K562 (cell line): ENCODE data around the gene ANKRD12. TPM values are rescaled to one million over a fixed set of nuclear protein-coding genes. Genes with fewer than 3 reads are reported as not detected.

Experiments used
- ARNT ChIP-seq, 2 experiments: fragments of 450-650 bp; IDR thresholded peaks; 2 replicates each; pipeline ENCODE4 v1.6.1; 2016; ENCODE audit warnings: mild to moderate bottlenecking in 1 of 2
- DPF2 ChIP-seq: fragments of 450-650 bp; IDR thresholded peaks from 2 replicates; pipeline ENCODE4 v1.6.1; 2016
- HBP1 ChIP-seq: fragments of 450-650 bp; formaldehyde crosslinking; IDR thresholded peaks from 2 replicates; pipeline ENCODE4 v1.4.0; 2022; ENCODE audit warnings: missing genetic modification characterization
- HMGN3 ChIP-seq: IDR thresholded peaks from 2 replicates; pipeline ENCODE4 v1.6.1; 2011; ENCODE audit warnings: borderline replicate concordance, low read depth, mild to moderate bottlenecking, mixed read lengths, low read length; ENCODE audit not compliant: insufficient read length; ENCODE audit errors: extremely low read depth
- HOMEZ ChIP-seq: fragments of 250-450 bp; sonication (Bioruptor Pico); IDR thresholded peaks from 2 replicates; pipeline ENCODE4 v1.4.0; 2020; ENCODE audit warnings: mild to moderate bottlenecking, moderate library complexity
- MCM5 ChIP-seq: fragments of 450-650 bp; IDR thresholded peaks from 2 replicates; pipeline ENCODE4 v1.6.1; 2016; ENCODE audit warnings: low read depth
- MECOM ChIP-seq: fragments of 250-450 bp; sonication (Bioruptor Pico); IDR thresholded peaks from 2 replicates; pipeline ENCODE4 v1.8.0; 2022; ENCODE audit warnings: inconsistent platforms
- POLR3A ChIP-seq: IDR thresholded peaks from 2 replicates; pipeline ENCODE4 v1.6.1; 2011; ENCODE audit warnings: borderline replicate concordance, mild to moderate bottlenecking, moderate library complexity; ENCODE audit not compliant: insufficient read length, insufficient read depth; ENCODE audit errors: extremely low read depth
- TCF15 ChIP-seq: fragments of 250-450 bp; sonication (Bioruptor Pico); IDR thresholded peaks from 2 replicates; pipeline ENCODE4 v1.8.0; 2022; ENCODE audit warnings: moderate library complexity, mild to moderate bottlenecking, inconsistent platforms
- TEAD2 ChIP-seq: fragments of 450-650 bp; IDR thresholded peaks from 2 replicates; pipeline ENCODE4 v1.6.1; 2016; ENCODE audit warnings: missing genetic modification characterization, control low read depth, missing compliant biosample characterization
- TFE3 ChIP-seq: fragments of 450-650 bp; formaldehyde crosslinking; IDR thresholded peaks from 2 replicates; pipeline ENCODE4 v1.4.0; 2020; ENCODE audit warnings: mild to moderate bottlenecking, mixed read lengths
- U2AF1 ChIP-seq: fragments of 200-400 bp; formaldehyde crosslinking; optimal IDR thresholded peaks from 2 replicates; pipeline ENCODE3; 2017; ENCODE audit warnings: mild to moderate bottlenecking, low read depth, low read length, moderate library complexity
- ZC3H4 ChIP-seq: sonication (generic); formaldehyde crosslinking; IDR thresholded peaks from 2 replicates; pipeline ENCODE4 v1.9.0; 2021; ENCODE audit warnings: missing genetic modification reagents, borderline replicate concordance
- ZNF253 ChIP-seq: fragments of 250-450 bp; sonication (Bioruptor Pico); conservative IDR thresholded peaks from 2 replicates; pipeline ENCODE4 v1.6.1; 2021; ENCODE audit warnings: mild to moderate bottlenecking
- ZNF3 ChIP-seq: fragments of 250-450 bp; sonication (Bioruptor Pico); IDR thresholded peaks from 2 replicates; pipeline ENCODE4 v1.5.0; 2021; ENCODE audit warnings: mild to moderate bottlenecking, moderate library complexity
- ZNF316 ChIP-seq: fragments of 450-650 bp; IDR thresholded peaks from 2 replicates; pipeline ENCODE4 v1.6.1; 2016
- ZNF395 ChIP-seq: fragments of 200-800 bp; sonication (Bioruptor generic); IDR thresholded peaks from 2 replicates; pipeline ENCODE4 v1.6.1; 2017; ENCODE audit warnings: missing genetic modification characterization, missing compliant biosample characterization
- ZNF444 ChIP-seq: fragments of 250-450 bp; sonication (Bioruptor Pico); IDR thresholded peaks from 2 replicates; pipeline ENCODE4 v1.4.0; 2020; ENCODE audit warnings: mild to moderate bottlenecking, moderate library complexity
- ZNF449 ChIP-seq: fragments of 250-450 bp; sonication (Bioruptor Pico); IDR thresholded peaks from 2 replicates; pipeline ENCODE4 v1.8.0; 2022; ENCODE audit warnings: moderate library complexity, mild to moderate bottlenecking, inconsistent platforms
- ZNF707 ChIP-seq: fragments of 250-450 bp; sonication (Bioruptor Pico); conservative IDR thresholded peaks from 2 replicates; pipeline ENCODE4 v1.8.0; 2022; ENCODE audit warnings: inconsistent platforms, mild to moderate bottlenecking, moderate library complexity
- ZNF764 ChIP-seq: fragments of 250-450 bp; sonication (Bioruptor Pico); IDR thresholded peaks from 2 replicates; pipeline ENCODE4 v1.4.0; 2020; ENCODE audit warnings: low read depth, mild to moderate bottlenecking, moderate library complexity
- polyA plus RNA-seq, 8 experiments: library from polyadenylated mRNA; depleted of rRNA in 4 of 8; stranded (reverse) in 5 of 8; unstranded in 3 of 8; fragments of >200 nt; fragmentation: Nextera tagmentation in 2 of 8; fragmentation: Illumina TruSeq in 1 of 8; extraction: Ambion mirVana in 2 of 8; extraction: Trizol in 1 of 8; gene quantifications; 2 replicates each; pipeline versions ENCODE4 v1.2.1 to v1.2.3, GENCODE V29; 2011 to 2014; ENCODE audit warnings: inconsistent platforms in 1 of 8, missing spikeins in 1 of 8
- total RNA-seq, 7 experiments: library from RNA; depleted of rRNA in 6 of 7; stranded (reverse); fragments of >200 nt in 6 of 7; fragmentation: Illumina TruSeq in 2 of 7; extraction: Trizol in 2 of 7; gene quantifications; 2 replicates each; pipeline versions ENCODE4 v1.2.1 to v1.2.3, GENCODE V29; 2011 to 2021; ENCODE audit warnings: low replicate concordance in 1 of 7

The ANKRD12 gene
- total and polyA plus RNA-seq, 9 of the 15 experiments (the other 6 are each of a cell fraction or from before 2014, with no cell fraction given): 6.6 to 28.2 (median 16.0) TPM

GRCh38 chr18:9172506-9173127 lies 36.0 kb downstream of the ANKRD12 start (continued):
- TF ChIP-seq ZNF395 (CRISPR knock-in tag) (no peak), TCF15 (no peak), DPF2 (peak; percentile 82), ZC3H4 (CRISPR knock-in tag) (no peak), HMGN3 (no peak), MECOM (CRISPR knock-in tag) (no peak), ZNF253 (no peak), ZNF316 (peak; percentile 63; the same call in 1 of the 2 replicates), ZNF444 (CRISPR knock-in tag) (no peak), MCM5 (no peak), POLR3A (no peak), HOMEZ (CRISPR knock-in tag) (no peak), ZNF707 (CRISPR knock-in tag) (no peak), U2AF1 (no peak), ZNF3 (CRISPR knock-in tag) (no peak), TEAD2 (tag) (no peak), TFE3 (no peak), ZNF764 (no peak), HBP1 (CRISPR knock-in tag) (no peak), ZNF449 (CRISPR knock-in tag) (no peak), ARNT (IDR thresholded peaks at IDR 0.05) (peak in 1 of 2 experiments; percentile 63; a peak in 1 of 4 replicates)
